ENCODE results near the gene LMCD1. TPM values are rescaled to one million over a fixed set of nuclear protein-coding genes. Genes with fewer than 3 reads are reported as not detected.

The LMCD1 gene
- total RNA-seq, 1 donor from 2014 or later: 26.1 TPM

DNA sequence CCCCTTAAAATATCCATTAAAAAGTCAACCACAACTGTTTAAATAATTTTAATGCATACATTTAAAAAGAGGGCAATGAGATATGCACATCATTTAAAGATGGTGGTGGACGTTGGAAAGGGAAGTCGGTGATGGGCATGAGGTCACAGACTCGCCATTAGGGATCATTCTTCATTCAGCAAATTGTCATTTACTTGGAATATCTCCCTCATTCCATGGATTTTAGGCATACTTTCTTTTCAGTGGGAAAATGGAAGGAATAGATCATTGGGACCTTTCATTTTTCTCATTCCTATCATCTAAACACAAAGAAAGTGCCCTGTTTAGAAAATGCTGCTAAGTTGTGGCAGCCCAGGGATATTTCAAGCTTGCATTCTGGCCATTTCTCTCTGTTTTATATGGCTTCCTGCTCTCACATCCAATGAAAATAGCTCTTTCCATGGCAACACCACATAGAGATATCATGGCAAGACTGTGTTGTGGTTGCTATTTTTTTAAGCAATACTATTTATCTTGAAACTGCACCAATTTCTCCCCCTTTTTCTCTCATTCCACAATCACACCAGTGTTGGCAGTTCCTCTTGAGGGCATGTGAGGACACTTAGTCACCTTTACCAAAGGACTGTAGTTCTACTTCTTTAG is 40.7 kb upstream of the LMCD1 start:
- TF ChIP-seq, protein P1, sequence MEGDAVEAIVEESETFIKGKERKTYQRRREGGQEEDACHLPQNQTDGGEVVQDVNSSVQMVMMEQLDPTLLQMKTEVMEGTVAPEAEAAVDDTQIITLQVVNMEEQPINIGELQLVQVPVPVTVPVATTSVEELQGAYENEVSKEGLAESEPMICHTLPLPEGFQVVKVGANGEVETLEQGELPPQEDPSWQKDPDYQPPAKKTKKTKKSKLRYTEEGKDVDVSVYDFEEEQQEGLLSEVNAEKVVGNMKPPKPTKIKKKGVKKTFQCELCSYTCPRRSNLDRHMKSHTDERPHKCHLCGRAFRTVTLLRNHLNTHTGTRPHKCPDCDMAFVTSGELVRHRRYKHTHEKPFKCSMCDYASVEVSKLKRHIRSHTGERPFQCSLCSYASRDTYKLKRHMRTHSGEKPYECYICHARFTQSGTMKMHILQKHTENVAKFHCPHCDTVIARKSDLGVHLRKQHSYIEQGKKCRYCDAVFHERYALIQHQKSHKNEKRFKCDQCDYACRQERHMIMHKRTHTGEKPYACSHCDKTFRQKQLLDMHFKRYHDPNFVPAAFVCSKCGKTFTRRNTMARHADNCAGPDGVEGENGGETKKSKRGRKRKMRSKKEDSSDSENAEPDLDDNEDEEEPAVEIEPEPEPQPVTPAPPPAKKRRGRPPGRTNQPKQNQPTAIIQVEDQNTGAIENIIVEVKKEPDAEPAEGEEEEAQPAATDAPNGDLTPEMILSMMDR (IDR thresholded peaks at IDR 0.05; ENCODE audit: unreplicated experiment): no peak
- Mint-ChIP-seq H3K27ac (no peak overlapping the region), H3K27me3 (no peaks in the 10 kb centered on the region), H3K36me3 (ENCODE audit: insufficient read depth) (no peaks in the 10 kb centered on the region), H3K4me3 (ENCODE audit: low read depth) (no peak overlapping the region), H3K4me1 (ENCODE audit: low read depth) (peaks cover 20% of the 10 kb centered on the region), H3K9me3 (ENCODE audit: low read depth) (peaks cover 11% of the 10 kb centered on the region)
- DNase-seq (ENCODE audit: low spot score, unreplicated experiment): no peak

DNA sequence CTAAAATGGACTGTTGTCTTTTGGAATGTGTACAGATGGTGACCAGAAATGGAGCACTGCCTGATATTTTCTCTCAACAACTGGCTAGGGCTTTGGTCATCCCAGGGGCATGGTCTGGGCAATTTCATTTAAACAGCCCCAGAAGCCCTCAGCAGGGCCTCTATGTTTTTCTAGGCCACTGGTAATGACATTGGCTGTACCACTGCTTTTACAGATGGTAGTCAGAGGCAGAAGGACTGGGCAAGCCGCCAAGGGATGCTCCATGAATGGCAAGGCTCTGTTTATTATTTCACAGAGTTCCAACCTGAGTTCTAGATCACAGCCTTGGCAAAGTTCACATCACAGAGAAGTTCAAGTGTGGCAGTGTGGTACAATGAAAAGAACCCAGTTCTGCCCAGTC is 37.0 kb upstream of the LMCD1 start:
- Mint-ChIP-seq H3K4me1 (ENCODE audit: low read depth) (peaks cover 12% of the 10 kb centered on the region), H3K27me3 (no peaks in the 10 kb centered on the region), H3K27ac (no peak overlapping the region), H3K9me3 (ENCODE audit: low read depth) (peaks cover 11% of the 10 kb centered on the region), H3K36me3 (ENCODE audit: insufficient read depth) (no peaks in the 10 kb centered on the region), H3K4me3 (ENCODE audit: low read depth) (no peak overlapping the region)
- DNase-seq (ENCODE audit: low spot score, unreplicated experiment): no peak
- TF ChIP-seq, protein P1 (IDR thresholded peaks at IDR 0.05; ENCODE audit: unreplicated experiment): no peak

DNA sequence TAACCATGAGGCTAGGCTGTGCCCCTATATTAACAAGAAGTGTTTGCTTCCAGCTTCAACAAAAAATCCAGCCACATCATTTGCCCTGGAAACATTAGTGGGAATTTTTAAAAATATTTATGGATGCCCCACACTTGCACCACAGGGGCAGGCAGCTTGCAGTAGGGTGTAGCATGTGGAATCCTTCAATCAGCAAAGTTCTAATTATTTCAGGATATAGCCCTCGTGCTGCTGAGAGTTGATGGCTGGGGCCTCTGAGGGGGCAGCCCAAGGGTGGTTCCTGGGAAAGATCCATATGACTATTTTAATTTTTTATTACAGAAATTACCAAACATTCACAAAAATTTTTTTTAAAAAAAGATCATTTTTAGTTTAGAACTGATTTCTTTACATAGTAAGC is 35.1 kb upstream of the LMCD1 start:
- no peak overlapping the region for H3K4me3 Mint-ChIP-seq (ENCODE audit: low read depth)
- H3K36me3 Mint-ChIP-seq (ENCODE audit: insufficient read depth): no peaks in the 10 kb centered on the region

GRCh38 chr3:8470801-8471200 is 30.8 kb upstream of the LMCD1 start:
- H3K4me1 Mint-ChIP-seq (ENCODE audit: low read depth): peaks cover 3% of the 10 kb centered on the region
- no peak overlapping the region for H3K4me3 Mint-ChIP-seq (ENCODE audit: low read depth)
- DNase-seq (ENCODE audit: low spot score, unreplicated experiment): no peak
- H3K27me3 Mint-ChIP-seq: no peaks in the 10 kb centered on the region
- H3K9me3 Mint-ChIP-seq (ENCODE audit: low read depth): no peaks in the 10 kb centered on the region
- TF ChIP-seq, protein P1 (IDR thresholded peaks at IDR 0.05; ENCODE audit: unreplicated experiment): no peak
- no peaks in the 10 kb centered on the region for H3K36me3 Mint-ChIP-seq (ENCODE audit: insufficient read depth)
- no peak overlapping the region for H3K27ac Mint-ChIP-seq

More for the DNA sequence above, 35.1 kb upstream of the LMCD1 start:
- H3K27ac Mint-ChIP-seq: no peak overlapping the region
- TF ChIP-seq, protein P1 (IDR thresholded peaks at IDR 0.05; ENCODE audit: unreplicated experiment): no peak
- H3K9me3 Mint-ChIP-seq (ENCODE audit: low read depth): peaks cover 7% of the 10 kb centered on the region
- H3K27me3 Mint-ChIP-seq: no peaks in the 10 kb centered on the region
- peaks cover 9% of the 10 kb centered on the region for H3K4me1 Mint-ChIP-seq (ENCODE audit: low read depth)
- DNase-seq (ENCODE audit: low spot score, unreplicated experiment): no peak

GRCh38 chr3:8472549-8472948 is 29.1 kb upstream of the LMCD1 start:
- TF ChIP-seq, protein P1 (IDR thresholded peaks at IDR 0.05; ENCODE audit: unreplicated experiment): no peak
- Mint-ChIP-seq H3K9me3 (ENCODE audit: low read depth) (no peaks in the 10 kb centered on the region), H3K4me3 (ENCODE audit: low read depth) (no peak overlapping the region), H3K36me3 (ENCODE audit: insufficient read depth) (no peaks in the 10 kb centered on the region), H3K27me3 (no peaks in the 10 kb centered on the region), H3K4me1 (ENCODE audit: low read depth) (peaks cover 3% of the 10 kb centered on the region), H3K27ac (no peak overlapping the region)
- DNase-seq (ENCODE audit: low spot score, unreplicated experiment): no peak

Measured in progenitor cell of endocrine pancreas (in vitro differentiated cells).